HUES48 (cell line): ENCODE measurements around the gene RGS17.

Source experiments
- H3K27ac ChIP-seq: one replicate; pipeline ENCODE4 v1.7.0; 2013; ENCODE audit warnings: low read depth, low read length, inconsistent platforms
- H3K27me3 ChIP-seq: 2 replicates; pipeline ENCODE4 v1.6.1; 2013; ENCODE audit warnings: mild to moderate bottlenecking, low read length; ENCODE audit not compliant: control insufficient read depth, insufficient read depth
- H3K36me3 ChIP-seq: 2 replicates; pipeline ENCODE4 v1.6.1; 2013; ENCODE audit warnings: low read length; ENCODE audit not compliant: control insufficient read depth, insufficient read depth
- H3K4me1 ChIP-seq: 2 replicates; pipeline ENCODE4 v1.6.1; 2013; ENCODE audit warnings: mild to moderate bottlenecking, low read length; ENCODE audit not compliant: control insufficient read depth, insufficient read depth
- H3K4me3 ChIP-seq: 2 replicates; pipeline ENCODE4 v1.5.1; 2013; ENCODE audit warnings: mild to moderate bottlenecking, low read depth, low read length
- H3K9ac ChIP-seq: 2 replicates; pipeline ENCODE4 v1.6.1; 2013; ENCODE audit warnings: mild to moderate bottlenecking, low read depth, low read length, moderate library complexity
- H3K9me3 ChIP-seq: 2 replicates; pipeline ENCODE4 v1.6.1; 2013; ENCODE audit warnings: low read length; ENCODE audit not compliant: control insufficient read depth, insufficient read depth

The RGS17 gene

GRCh38 chr6:153083869-153084268 is 47.2 kb downstream of the RGS17 start:
- Histone ChIP-seq H3K36me3 (no peaks in the 10 kb centered on the region), H3K9ac (no peak overlapping the region), H3K27me3 (no peaks in the 10 kb centered on the region), H3K4me1 (no peaks in the 10 kb centered on the region), H3K4me3 (no peak overlapping the region), H3K9me3 (no peaks in the 10 kb centered on the region), H3K27ac (no peak overlapping the region)

- Histone ChIP-seq H3K9me3 (no peaks in the 10 kb centered on the region), H3K4me1 (no peaks in the 10 kb centered on the region), H3K27me3 (no peaks in the 10 kb centered on the region), H3K9ac (no peak overlapping the region), H3K36me3 (no peaks in the 10 kb centered on the region), H3K27ac (no peak overlapping the region), H3K4me3 (no peak overlapping the region)
Observed at GRCh38 chr6:153081914-153082313, 49.2 kb downstream of the RGS17 start.

- no peaks in the 10 kb centered on the region for H3K36me3 ChIP-seq
- no peaks in the 10 kb centered on the region for H3K9me3 ChIP-seq
- no peaks in the 10 kb centered on the region; the same call in 1 of the 2 replicates for H3K4me1 ChIP-seq
- H3K9ac ChIP-seq, result no peak overlapping the region
- H3K27ac ChIP-seq, result no peak overlapping the region
- no peak overlapping the region for H3K4me3 ChIP-seq
- no peaks in the 10 kb centered on the region for H3K27me3 ChIP-seq
Observed at GRCh38 chr6:153076431-153076830, 54.7 kb downstream of the RGS17 start.

- Histone ChIP-seq H3K9me3 (no peaks in the 10 kb centered on the region), H3K27ac (no peak overlapping the region), H3K36me3 (no peaks in the 10 kb centered on the region), H3K9ac (no peak overlapping the region), H3K4me1 (no peaks in the 10 kb centered on the region; the same call in 1 of the 2 replicates), H3K4me3 (no peak overlapping the region), H3K27me3 (no peaks in the 10 kb centered on the region)
Observed at GRCh38 chr6:153074761-153075160, 56.3 kb downstream of the RGS17 start.

- no peaks in the 10 kb centered on the region for H3K27me3 ChIP-seq
- no peaks in the 10 kb centered on the region; the same call in 1 of the 2 replicates for H3K4me1 ChIP-seq
- no peaks in the 10 kb centered on the region for H3K36me3 ChIP-seq
- H3K9me3 ChIP-seq, result no peaks in the 10 kb centered on the region
- no peak overlapping the region for H3K27ac ChIP-seq
- no peak overlapping the region for H3K9ac ChIP-seq
- no peak overlapping the region for H3K4me3 ChIP-seq
Observed at GRCh38 chr6:153073841-153074240, 57.2 kb downstream of the RGS17 start.

GRCh38 chr6:153070756-153071155 is 60.3 kb downstream of the RGS17 start:
- Histone ChIP-seq H3K4me3 (no peak overlapping the region), H3K4me1 (no peaks in the 10 kb centered on the region; the same call in 1 of the 2 replicates), H3K9ac (no peak overlapping the region), H3K27me3 (no peaks in the 10 kb centered on the region), H3K27ac (no peak overlapping the region), H3K9me3 (no peaks in the 10 kb centered on the region), H3K36me3 (no peaks in the 10 kb centered on the region)

GRCh38 chr6:153069897-153070296 is 61.2 kb downstream of the RGS17 start:
- no peaks in the 10 kb centered on the region for H3K9me3 ChIP-seq
- no peak overlapping the region for H3K4me3 ChIP-seq
- no peak overlapping the region for H3K27ac ChIP-seq
- no peaks in the 10 kb centered on the region for H3K4me1 ChIP-seq
- H3K27me3 ChIP-seq, result no peaks in the 10 kb centered on the region
- H3K9ac ChIP-seq, result no peak overlapping the region
- H3K36me3 ChIP-seq, result no peaks in the 10 kb centered on the region

- no peaks in the 10 kb centered on the region for H3K9me3 ChIP-seq
- no peak overlapping the region for H3K27ac ChIP-seq
- H3K36me3 ChIP-seq, result no peaks in the 10 kb centered on the region
- peaks cover 2% of the 10 kb centered on the region; the same call in 1 of the 2 replicates for H3K4me1 ChIP-seq
- no peaks in the 10 kb centered on the region for H3K27me3 ChIP-seq
- no peak overlapping the region for H3K4me3 ChIP-seq
- H3K9ac ChIP-seq, result no peak overlapping the region
Observed at GRCh38 chr6:153065222-153065621, 65.9 kb downstream of the RGS17 start.

GRCh38 chr6:153063936-153064335 is 67.1 kb downstream of the RGS17 start:
- no peaks in the 10 kb centered on the region for H3K9me3 ChIP-seq
- H3K27me3 ChIP-seq, result no peaks in the 10 kb centered on the region
- no peak overlapping the region for H3K4me3 ChIP-seq
- no peak overlapping the region for H3K27ac ChIP-seq
- H3K36me3 ChIP-seq, result no peaks in the 10 kb centered on the region
- H3K9ac ChIP-seq, result no peak overlapping the region
- peaks cover 15% of the 10 kb centered on the region for H3K4me1 ChIP-seq

- H3K27ac ChIP-seq, result no peak overlapping the region
- H3K36me3 ChIP-seq, result no peaks in the 10 kb centered on the region
- no peak overlapping the region for H3K9ac ChIP-seq
- H3K4me1 ChIP-seq, result peaks cover 26% of the 10 kb centered on the region
- H3K9me3 ChIP-seq, result no peaks in the 10 kb centered on the region
- no peaks in the 10 kb centered on the region for H3K27me3 ChIP-seq
- H3K4me3 ChIP-seq, result no peak overlapping the region
Observed at GRCh38 chr6:153062516-153062915, 68.6 kb downstream of the RGS17 start.

- Histone ChIP-seq H3K27me3 (no peaks in the 10 kb centered on the region), H3K9me3 (no peaks in the 10 kb centered on the region), H3K27ac (peak overlapping the region; percentile 74), H3K36me3 (no peaks in the 10 kb centered on the region), H3K4me3 (no peak overlapping the region), H3K4me1 (peaks cover 30% of the 10 kb centered on the region), H3K9ac (no peak overlapping the region)
Observed at GRCh38 chr6:153059757-153060156, 71.3 kb downstream of the RGS17 start.

GRCh38 chr6:153059311-153059710 is 71.8 kb downstream of the RGS17 start:
- no peak overlapping the region for H3K4me3 ChIP-seq
- H3K9ac ChIP-seq, result no peak overlapping the region
- peak overlapping the region; percentile 74 for H3K27ac ChIP-seq
- H3K36me3 ChIP-seq, result no peaks in the 10 kb centered on the region
- no peaks in the 10 kb centered on the region for H3K27me3 ChIP-seq
- no peaks in the 10 kb centered on the region for H3K9me3 ChIP-seq
- peaks cover 30% of the 10 kb centered on the region for H3K4me1 ChIP-seq
